Measurements from ENCODE around the gene CCDC47. TPM values are rescaled to one million over a fixed set of nuclear protein-coding genes. Genes with fewer than 3 reads are reported as not detected.

CCDC47 gene
- total and polyA plus RNA-seq, 2 of the 4 experiments (the other 2 are of a cell fraction), result 45.7 to 62.0 TPM

- TF ChIP-seq SMC3 (IDR thresholded peaks at IDR 0.05; ENCODE audit: low read depth, low read length) (no peak), CHD1 (IDR thresholded peaks at IDR 0.05; ENCODE audit: low read depth, low read length) (no peak), RCOR1 (IDR thresholded peaks at IDR 0.05; ENCODE audit: insufficient replicate concordance, low read length) (no peak)
Observed at GRCh38 chr17:63698381-63698885, 75.0 kb downstream of the CCDC47 start (continued).

- no peak overlapping the region for H4K91ac ChIP-seq (ENCODE audit: insufficient read depth, low read depth, low read length)
- no TSS peak for BruUV-seq (replicated peaks)
- H3K36me3 ChIP-seq (ENCODE audit: control insufficient read depth, insufficient read depth, low read length), result peaks cover 17% of the 10 kb centered on the region; the same call in 1 of the 2 replicates
- no peak overlapping the region for H3K14ac ChIP-seq (replicated peaks; ENCODE audit: low read depth, low read length)
- H3K9ac ChIP-seq (ENCODE audit: low read depth, low read length), result no peak overlapping the region
- in situ Hi-C loops (cut with MboI; ENCODE audit: low sequenced_read_pairs) (no loop called here), intact Hi-C loops (cut with micrococcal nuclease) (loop anchor here (5.0 kb wide), 1 partner anchor 270 kb away; no protein-coding TSS in a partner anchor), dilution Hi-C loops (cut with HindIII; ENCODE audit: low sequenced_read_pairs, unreplicated experiment) (no loop called here)
- no peak overlapping the region for H3K4ac ChIP-seq (ENCODE audit: low read depth, low read length)
- H2BK5ac ChIP-seq (ENCODE audit: low read depth, low read length, poor library complexity, severe bottlenecking), result no peak overlapping the region
- no peak overlapping the region for H2BK15ac ChIP-seq (ENCODE audit: low read depth, low read length)
- H2AK9ac ChIP-seq (replicated peaks; ENCODE audit: low read depth, low read length, poor library complexity), result peak overlapping the region; percentile 71
- ChIA-PET POLR2A (ENCODE audit: unreplicated experiment) (no interaction called here), CTCF (no interaction called here)
- peaks cover 0 to 22% of the 10 kb centered on the region in 2 experiments; a peak in 1 of 4 replicates for H3K79me1 ChIP-seq (ENCODE audit: low read depth in 1 of 2, low read length in 2 of 2)
- H3K27ac ChIP-seq (ENCODE audit: insufficient read depth, low read length), result no peak overlapping the region
- H3K23ac ChIP-seq (ENCODE audit: low read depth, low read length), result no peak overlapping the region
- TF ChIP-seq RAD21 (IDR thresholded peaks at IDR 0.05; ENCODE audit: low read length), result peak; percentile 33; the same call in 1 of the 2 replicates
- no peak for TF ChIP-seq CEBPB (IDR thresholded peaks at IDR 0.05; ENCODE audit: low read depth, low read length)
- TF ChIP-seq SMC3 (IDR thresholded peaks at IDR 0.05; ENCODE audit: low read depth, low read length), result no peak
- TF ChIP-seq, protein P1, sequence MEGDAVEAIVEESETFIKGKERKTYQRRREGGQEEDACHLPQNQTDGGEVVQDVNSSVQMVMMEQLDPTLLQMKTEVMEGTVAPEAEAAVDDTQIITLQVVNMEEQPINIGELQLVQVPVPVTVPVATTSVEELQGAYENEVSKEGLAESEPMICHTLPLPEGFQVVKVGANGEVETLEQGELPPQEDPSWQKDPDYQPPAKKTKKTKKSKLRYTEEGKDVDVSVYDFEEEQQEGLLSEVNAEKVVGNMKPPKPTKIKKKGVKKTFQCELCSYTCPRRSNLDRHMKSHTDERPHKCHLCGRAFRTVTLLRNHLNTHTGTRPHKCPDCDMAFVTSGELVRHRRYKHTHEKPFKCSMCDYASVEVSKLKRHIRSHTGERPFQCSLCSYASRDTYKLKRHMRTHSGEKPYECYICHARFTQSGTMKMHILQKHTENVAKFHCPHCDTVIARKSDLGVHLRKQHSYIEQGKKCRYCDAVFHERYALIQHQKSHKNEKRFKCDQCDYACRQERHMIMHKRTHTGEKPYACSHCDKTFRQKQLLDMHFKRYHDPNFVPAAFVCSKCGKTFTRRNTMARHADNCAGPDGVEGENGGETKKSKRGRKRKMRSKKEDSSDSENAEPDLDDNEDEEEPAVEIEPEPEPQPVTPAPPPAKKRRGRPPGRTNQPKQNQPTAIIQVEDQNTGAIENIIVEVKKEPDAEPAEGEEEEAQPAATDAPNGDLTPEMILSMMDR (conservative IDR thresholded peaks at IDR 0.05; ENCODE audit: low read depth, low read length), result peak; percentile 45
- DNase-seq (no peak), ATAC-seq (ENCODE audit: low read depth) (no peak)
- H4K8ac ChIP-seq (ENCODE audit: low read depth in 2 of 2, low read length in 2 of 2), result no peak overlapping the region
- H2BK20ac ChIP-seq (ENCODE audit: low read depth, low read length), result no peak overlapping the region
- peak overlapping the region; percentile 55 for H2AFZ ChIP-seq (replicated peaks; ENCODE audit: low read length, poor library complexity)
- H3K27me3 ChIP-seq (ENCODE audit: control insufficient read depth, insufficient read depth, low read length), result no peaks in the 10 kb centered on the region
- no peaks in the 10 kb centered on the region for H3K4me1 ChIP-seq (ENCODE audit: control insufficient read depth, insufficient read depth, low read length)
- no peak overlapping the region for H2BK120ac ChIP-seq (ENCODE audit: low read depth, low read length)
- H3K9me1 ChIP-seq (ENCODE audit: insufficient read depth, low read length), result no peaks in the 10 kb centered on the region
- peaks cover 5% of the 10 kb centered on the region for H4K20me1 ChIP-seq (ENCODE audit: insufficient read depth, low read length)
- 80% methylated on average over 2 of the region's 22 CpGs; no CpG with 5 or more reads in 1 of the 2 experiments for WGBS, 2 experiments (ENCODE audit: extremely low coverage in 2 of 2, insufficient read length in 1 of 2)
- H2AK5ac ChIP-seq (ENCODE audit: low read depth, low read length), result no peak overlapping the region
- no peak overlapping the region for H3K4me3 ChIP-seq (ENCODE audit: insufficient read depth, low read depth, low read length)
- H3K4me2 ChIP-seq (ENCODE audit: low read depth, low read length), result no peak overlapping the region
- no peaks in the 10 kb centered on the region for H3K9me3 ChIP-seq (ENCODE audit: control insufficient read depth, insufficient read depth, low read length)
- no peak overlapping the region for H4K5ac ChIP-seq (ENCODE audit: low read depth, low read length)
- no peak overlapping the region for H3K18ac ChIP-seq (ENCODE audit: low read depth, low read length)
- no peak overlapping the region for H3K56ac ChIP-seq (ENCODE audit: extremely low read depth, insufficient read depth, low read length)
Observed at GRCh38 chr17:63697341-63698286, 75.8 kb downstream of the CCDC47 start.
